Prostate gland (tissue), 2 donors: ENCODE results near the gene IKZF1.

Source experiments
- POLR2A ChIP-seq: fragments of 450-650 bp; IDR thresholded peaks from one replicate; pipeline ENCODE4 v1.6.1; 2016; ENCODE audit warnings: antibody characterized with exemption, mild to moderate bottlenecking
- TF ChIP-seq, protein P1 (sequence below), 4 experiments: fragments of 200-600 bp in 2 of 4; fragments of 450-650 bp in 2 of 4; sonication (generic) in 2 of 4; IDR thresholded peaks; 1 replicate in 3 of 4; 2 replicates in 1 of 4; pipeline ENCODE4 v1.5.1; 2016 to 2019; ENCODE audit warnings: antibody characterized with exemption in 4 of 4, mild to moderate bottlenecking in 2 of 4, moderate library complexity in 2 of 4

DNA sequence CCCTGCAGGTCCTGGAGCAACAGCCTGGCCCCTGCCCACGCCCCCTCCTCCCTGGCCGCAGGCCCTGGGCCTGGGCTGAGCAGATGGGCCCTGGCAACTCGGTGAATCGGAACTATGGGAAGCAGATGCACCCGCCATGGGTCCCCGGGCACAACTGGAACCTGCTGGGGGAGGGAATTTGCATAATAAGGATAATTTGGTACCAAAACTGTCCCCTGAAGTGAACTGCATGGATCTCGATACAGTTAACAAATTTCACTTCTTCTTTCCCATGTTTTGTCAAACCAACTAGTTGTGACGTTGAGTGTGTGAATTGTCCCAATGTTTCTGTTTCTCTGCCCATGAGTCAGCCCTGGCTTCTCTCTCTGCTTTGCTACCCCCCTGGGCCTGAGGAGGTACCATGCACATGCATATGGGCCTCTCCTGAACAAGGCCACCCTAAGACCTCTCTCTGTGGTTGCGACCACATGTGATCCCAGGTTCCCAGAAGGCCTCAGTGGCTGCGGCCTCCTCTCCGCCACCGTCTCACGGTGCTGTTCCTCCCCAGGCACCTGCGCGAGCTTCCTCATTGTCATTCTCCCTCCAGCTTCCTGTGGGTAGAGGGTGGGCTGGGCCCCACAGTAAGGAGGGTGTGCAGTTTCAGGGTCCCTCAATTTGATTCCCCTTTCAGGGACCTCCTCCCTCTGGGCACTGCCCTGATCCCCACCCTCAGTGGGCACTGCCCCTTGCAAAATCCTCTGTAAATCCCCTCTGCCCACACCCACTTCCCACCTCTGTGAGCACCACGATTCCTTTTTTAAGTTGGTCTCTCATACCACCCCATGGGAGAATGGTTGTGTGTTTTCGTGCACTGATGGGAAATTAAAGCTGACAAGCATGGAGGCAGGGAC lies 105.6 kb downstream of the IKZF1 start:
- TF ChIP-seq, protein P1, sequence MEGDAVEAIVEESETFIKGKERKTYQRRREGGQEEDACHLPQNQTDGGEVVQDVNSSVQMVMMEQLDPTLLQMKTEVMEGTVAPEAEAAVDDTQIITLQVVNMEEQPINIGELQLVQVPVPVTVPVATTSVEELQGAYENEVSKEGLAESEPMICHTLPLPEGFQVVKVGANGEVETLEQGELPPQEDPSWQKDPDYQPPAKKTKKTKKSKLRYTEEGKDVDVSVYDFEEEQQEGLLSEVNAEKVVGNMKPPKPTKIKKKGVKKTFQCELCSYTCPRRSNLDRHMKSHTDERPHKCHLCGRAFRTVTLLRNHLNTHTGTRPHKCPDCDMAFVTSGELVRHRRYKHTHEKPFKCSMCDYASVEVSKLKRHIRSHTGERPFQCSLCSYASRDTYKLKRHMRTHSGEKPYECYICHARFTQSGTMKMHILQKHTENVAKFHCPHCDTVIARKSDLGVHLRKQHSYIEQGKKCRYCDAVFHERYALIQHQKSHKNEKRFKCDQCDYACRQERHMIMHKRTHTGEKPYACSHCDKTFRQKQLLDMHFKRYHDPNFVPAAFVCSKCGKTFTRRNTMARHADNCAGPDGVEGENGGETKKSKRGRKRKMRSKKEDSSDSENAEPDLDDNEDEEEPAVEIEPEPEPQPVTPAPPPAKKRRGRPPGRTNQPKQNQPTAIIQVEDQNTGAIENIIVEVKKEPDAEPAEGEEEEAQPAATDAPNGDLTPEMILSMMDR (IDR thresholded peaks at IDR 0.05), result no peak
- no peak for TF ChIP-seq POLR2A
